IMR-90 (cell line): ENCODE data around the gene PEX7. TPM values are rescaled to one million over a fixed set of nuclear protein-coding genes. Genes with fewer than 3 reads are reported as not detected.

Experiments used
- ATAC-seq: fragments of 200-7000 bp; cut with Tn5 transposase; 2 replicates; pipeline ENCODE4 v1.9.1; 2020; ENCODE audit warnings: low read depth, mild to moderate bottlenecking, moderate library complexity
- BruUV-seq: library from RNA; stranded (reverse); fragments of 400-500 nt; replicated peaks from 2 replicates; lab custom pipeline; 2021; lab: Mats Ljungman, UMichigan
- CTCF ChIA-PET: fragments of 300-600 bp; formaldehyde crosslinking; extraction: SDS; loops from one replicate; lab custom pipeline; 2021; ENCODE audit warnings: antibody characterized with exemption; lab: Yijun Ruan, JAX
- POLR2A ChIA-PET: fragments of 300-600 bp; sonication (Branson Sonifier 250); formaldehyde crosslinking; loops from one replicate; lab custom pipeline; 2022; ENCODE audit warnings: antibody characterized with exemption; ENCODE audit not compliant: unreplicated experiment; lab: Charles Lee
- DNase-seq: peaks from one replicate; pipeline ENCODE4 v3.0.0; 2013
- H2AFZ ChIP-seq: replicated peaks from 2 replicates; pipeline ENCODE3; 2013; ENCODE audit warnings: low read length, mild to moderate bottlenecking; ENCODE audit not compliant: poor library complexity
- H2AK5ac ChIP-seq: 2 replicates; pipeline ENCODE4 v1.6.1; 2013; ENCODE audit warnings: low read depth, low read length, inconsistent platforms
- H2AK9ac ChIP-seq: replicated peaks from 2 replicates; pipeline ENCODE3; 2013; ENCODE audit warnings: mild to moderate bottlenecking, low read depth, low read length, moderate library complexity; ENCODE audit not compliant: poor library complexity
- H2BK120ac ChIP-seq: 2 replicates; pipeline ENCODE4 v1.6.1; 2013; ENCODE audit warnings: low read depth, low read length, inconsistent platforms
- H2BK15ac ChIP-seq: 3 replicates; pipeline ENCODE4 v1.6.1; 2013; ENCODE audit warnings: low read depth, low read length, inconsistent platforms
- H2BK20ac ChIP-seq: 2 replicates; pipeline ENCODE4 v1.6.1; 2013; ENCODE audit warnings: low read depth, mild to moderate bottlenecking, inconsistent platforms, low read length, moderate library complexity
- H2BK5ac ChIP-seq: 2 replicates; pipeline ENCODE4 v1.6.1; 2013; ENCODE audit warnings: mild to moderate bottlenecking, low read depth, low read length, inconsistent platforms; ENCODE audit not compliant: poor library complexity, severe bottlenecking
- H3K14ac ChIP-seq: replicated peaks from 2 replicates; pipeline ENCODE4 v1.6.1; 2013; ENCODE audit warnings: low read depth, low read length, inconsistent platforms
- H3K18ac ChIP-seq: 2 replicates; pipeline ENCODE4 v1.6.1; 2013; ENCODE audit warnings: low read depth, low read length, control low read depth
- H3K23ac ChIP-seq: 2 replicates; pipeline ENCODE4 v1.6.1; 2013; ENCODE audit warnings: low read depth, low read length, inconsistent platforms
- H3K27ac ChIP-seq: 2 replicates; pipeline ENCODE4 v1.5.1; 2013; ENCODE audit warnings: mild to moderate bottlenecking, control low read depth, low read length; ENCODE audit not compliant: insufficient read depth
- H3K27me3 ChIP-seq: 2 replicates; pipeline ENCODE4 v1.6.1; 2013; ENCODE audit warnings: low read length; ENCODE audit not compliant: control insufficient read depth, insufficient read depth
- H3K36me3 ChIP-seq: 2 replicates; pipeline ENCODE4 v1.6.1; 2013; ENCODE audit warnings: low read length, mixed read lengths; ENCODE audit not compliant: control insufficient read depth, insufficient read depth
- H3K4ac ChIP-seq: 2 replicates; pipeline ENCODE4 v1.6.1; 2013; ENCODE audit warnings: low read depth, low read length, inconsistent platforms
- H3K4me1 ChIP-seq: 2 replicates; pipeline ENCODE4 v1.6.1; 2013; ENCODE audit warnings: low read length, mixed read lengths; ENCODE audit not compliant: control insufficient read depth, insufficient read depth
- H3K4me2 ChIP-seq: 2 replicates; pipeline ENCODE4 v1.6.1; 2013; ENCODE audit warnings: low read depth, mild to moderate bottlenecking, control low read depth, low read length, moderate library complexity
- H3K4me3 ChIP-seq: 2 replicates; pipeline ENCODE4 v1.5.1; 2013; ENCODE audit warnings: low read depth, mild to moderate bottlenecking, control low read depth, low read length, moderate library complexity; ENCODE audit not compliant: insufficient read depth
- H3K56ac ChIP-seq: 2 replicates; pipeline ENCODE4 v1.6.1; 2013; ENCODE audit warnings: low read length, inconsistent platforms; ENCODE audit not compliant: insufficient read depth; ENCODE audit errors: extremely low read depth
- H3K79me1 ChIP-seq, 2 experiments: 2 replicates each; pipeline ENCODE4 v1.6.1; 2013; ENCODE audit warnings: low read length in 2 of 2, inconsistent platforms in 1 of 2, low read depth in 1 of 2
- H3K9ac ChIP-seq: 2 replicates; pipeline ENCODE4 v1.6.1; 2013; ENCODE audit warnings: low read depth, low read length, control low read depth
- H3K9me1 ChIP-seq: 2 replicates; pipeline ENCODE4 v1.6.1; 2013; ENCODE audit warnings: low read length, inconsistent platforms; ENCODE audit not compliant: insufficient read depth
- H3K9me3 ChIP-seq: 2 replicates; pipeline ENCODE4 v1.6.1; 2013; ENCODE audit warnings: low read length; ENCODE audit not compliant: control insufficient read depth, insufficient read depth
- H4K20me1 ChIP-seq: 2 replicates; pipeline ENCODE4 v1.6.1; 2013; ENCODE audit warnings: low read length, inconsistent platforms; ENCODE audit not compliant: insufficient read depth
- H4K5ac ChIP-seq: 2 replicates; pipeline ENCODE4 v1.6.1; 2013; ENCODE audit warnings: mild to moderate bottlenecking, low read depth, low read length, control low read depth
- H4K8ac ChIP-seq, 2 experiments: 2 replicates each; pipeline ENCODE4 v1.6.1; 2013; ENCODE audit warnings: low read depth in 2 of 2, low read length in 2 of 2, control low read depth in 1 of 2, inconsistent platforms in 1 of 2
- H4K91ac ChIP-seq: 2 replicates; pipeline ENCODE4 v1.6.1; 2013; ENCODE audit warnings: low read depth, low read length, inconsistent platforms; ENCODE audit not compliant: insufficient read depth
- BHLHE40 ChIP-seq: fragments of 150-350 bp; IDR thresholded peaks from 2 replicates; pipeline ENCODE4 v1.6.1; 2016; ENCODE audit warnings: mild to moderate bottlenecking, low read depth, low read length
- CEBPB ChIP-seq: IDR thresholded peaks from 2 replicates; pipeline ENCODE4 v1.6.1; 2012; ENCODE audit warnings: low read depth, low read length, improper control_type of control experiment
- CHD1 ChIP-seq: IDR thresholded peaks from 2 replicates; pipeline ENCODE4 v1.6.1; 2012; ENCODE audit warnings: low read depth, low read length, improper control_type of control experiment
- ELK1 ChIP-seq: fragments of 150-350 bp; IDR thresholded peaks from 2 replicates; pipeline ENCODE4 v1.6.1; 2016; ENCODE audit warnings: low read depth, mild to moderate bottlenecking, low read length, moderate library complexity, borderline replicate concordance
- FOS ChIP-seq: fragments of 150-350 bp; IDR thresholded peaks from 2 replicates; pipeline ENCODE4 v1.6.1; 2016; ENCODE audit warnings: low read depth, low read length
- MAFK ChIP-seq: IDR thresholded peaks from 2 replicates; pipeline ENCODE4 v1.6.1; 2012; ENCODE audit warnings: low read depth, low read length, improper control_type of control experiment
- MAZ ChIP-seq: IDR thresholded peaks from 2 replicates; pipeline ENCODE4 v1.6.1; 2012; ENCODE audit warnings: low read depth, mild to moderate bottlenecking, low read length, improper control_type of control experiment, moderate library complexity, borderline replicate concordance
- MXI1 ChIP-seq: IDR thresholded peaks from 2 replicates; pipeline ENCODE4 v1.6.1; 2012; ENCODE audit warnings: low read depth, mild to moderate bottlenecking, low read length, moderate library complexity, borderline replicate concordance
- NFE2L2 ChIP-seq: fragments of 150-350 bp; IDR thresholded peaks from 2 replicates; pipeline ENCODE4 v1.6.1; 2016; ENCODE audit warnings: low read depth, mild to moderate bottlenecking, low read length
- POLR2A ChIP-seq: IDR thresholded peaks from 2 replicates; pipeline ENCODE4 v1.6.1; 2012; ENCODE audit warnings: mild to moderate bottlenecking, low read depth, low read length
- RAD21 ChIP-seq: IDR thresholded peaks from 2 replicates; pipeline ENCODE4 v1.6.1; 2012; ENCODE audit warnings: low read length, improper control_type of control experiment
- RCOR1 ChIP-seq: IDR thresholded peaks from 2 replicates; pipeline ENCODE4 v1.6.1; 2012; ENCODE audit warnings: mild to moderate bottlenecking, low read length, improper control_type of control experiment; ENCODE audit not compliant: insufficient replicate concordance
- RFX5 ChIP-seq: IDR thresholded peaks from 2 replicates; pipeline ENCODE4 v1.8.0; 2012; ENCODE audit warnings: low read depth, mild to moderate bottlenecking, low read length, moderate library complexity
- SMC3 ChIP-seq: fragments of 150-350 bp; IDR thresholded peaks from 2 replicates; pipeline ENCODE4 v1.6.1; 2016; ENCODE audit warnings: low read depth, mild to moderate bottlenecking, antibody characterized with exemption, low read length, moderate library complexity
- WGBS, 2 experiments: methylation state at CpG; one replicate each; pipeline versions ENCODE4 v1.1.5 to v1.1.7; 2013; ENCODE audit warnings: missing lambda C conversion rate in 2 of 2; ENCODE audit not compliant: insufficient read length in 1 of 2; ENCODE audit errors: extremely low coverage in 2 of 2; 5-methylcytosine and 5-hydroxymethylcytosine counted together
- dilution Hi-C: fragments of 300-500 bp; cut with HindIII; formaldehyde crosslinking; loops from one replicate; pipeline ENCODE4 v1.14.3; 2018; ENCODE audit warnings: low sequenced_read_pairs; ENCODE audit not compliant: unreplicated experiment
- in situ Hi-C: fragments of 300-500 bp; cut with MboI; formaldehyde crosslinking; loops from 3 replicates; pipeline ENCODE4 v1.14.3; 2019; ENCODE audit warnings: low sequenced_read_pairs, inconsistent platforms, mixed read lengths
- intact Hi-C: fragments of 100-400 bp; cut with micrococcal nuclease; formaldehyde crosslinking; loops from 2 replicates; pipeline ENCODE4 v1.10.0; 2022
- polyA plus RNA-seq, 3 experiments: library from polyadenylated mRNA; depleted of rRNA; stranded (reverse); fragments of >200 nt; gene quantifications; 2 replicates each; pipeline ENCODE4 v1.2.3, GENCODE V29; 2012; ENCODE audit warnings: low replicate concordance in 1 of 3
- total RNA-seq: library from RNA; depleted of rRNA; stranded (reverse); fragments of >200 nt; gene quantifications from 2 replicates; pipeline ENCODE4 v1.2.3, GENCODE V29; 2012
- TF ChIP-seq, protein P1 (sequence below): fragments of 150-350 bp; IDR thresholded peaks from 2 replicates; pipeline ENCODE4 v1.6.1; 2017; ENCODE audit warnings: mild to moderate bottlenecking, antibody characterized with exemption, low read length, low read depth
- TF ChIP-seq, protein P2 (sequence below): conservative IDR thresholded peaks from 2 replicates; pipeline ENCODE4 v1.5.1; 2012; ENCODE audit warnings: mild to moderate bottlenecking, low read depth, low read length, improper control_type of control experiment

Gene PEX7
- total and polyA plus RNA-seq, 2 of the 4 experiments (the other 2 are of a cell fraction), result 5.4 to 7.0 TPM

GRCh38 chr6:136820561-136820960 is 1.8 kb upstream of the PEX7 start:
- Histone ChIP-seq H3K9ac (no peak overlapping the region), H2AK9ac (no peak overlapping the region), H3K4me1 (peaks cover 5% of the 10 kb centered on the region), H2AK5ac (no peak overlapping the region), H2BK15ac (no peak overlapping the region), H3K27ac (no peak overlapping the region), H3K18ac (no peak overlapping the region), H3K79me1 (peaks cover 6 to 7% of the 10 kb centered on the region in 2 experiments; a peak in 3 of 4 replicates), H2BK20ac (no peak overlapping the region), H3K9me1 (no peaks in the 10 kb centered on the region), H2BK120ac (no peak overlapping the region), H3K4ac (no peak overlapping the region), H4K5ac (no peak overlapping the region), H3K23ac (no peak overlapping the region), H3K14ac (no peak overlapping the region), H4K8ac (no peak overlapping the region), H3K4me3 (no peak overlapping the region), H3K4me2 (no peak overlapping the region), H4K91ac (no peak overlapping the region), H3K36me3 (no peaks in the 10 kb centered on the region), H4K20me1 (no peaks in the 10 kb centered on the region), H2AFZ (no peak overlapping the region), H2BK5ac (no peak overlapping the region), H3K27me3 (peaks cover 3% of the 10 kb centered on the region; the same call in 1 of the 2 replicates), H3K56ac (no peak overlapping the region), H3K9me3 (no peaks in the 10 kb centered on the region)
- ATAC-seq (no peak), DNase-seq (no peak)
- ChIA-PET POLR2A (no interaction called here), CTCF (no interaction called here)
- in situ Hi-C loops (no loop called here), intact Hi-C loops (no loop called here), dilution Hi-C loops (no loop called here)
- no TSS peak for BruUV-seq
- no CpG with 5 or more reads among the region's 2 CpGs for whole genome bisulfite sequencing, 2 experiments
- TF ChIP-seq BHLHE40 (no peak), FOS (no peak), RFX5 (no peak), RAD21 (no peak), SMC3 (no peak), MAZ (no peak), CHD1 (no peak), NFE2L2 (no peak), MXI1 (no peak), ELK1 (no peak), POLR2A (no peak), CEBPB (no peak), MAFK (no peak), RCOR1 (no peak)
- TF ChIP-seq, protein P1, sequence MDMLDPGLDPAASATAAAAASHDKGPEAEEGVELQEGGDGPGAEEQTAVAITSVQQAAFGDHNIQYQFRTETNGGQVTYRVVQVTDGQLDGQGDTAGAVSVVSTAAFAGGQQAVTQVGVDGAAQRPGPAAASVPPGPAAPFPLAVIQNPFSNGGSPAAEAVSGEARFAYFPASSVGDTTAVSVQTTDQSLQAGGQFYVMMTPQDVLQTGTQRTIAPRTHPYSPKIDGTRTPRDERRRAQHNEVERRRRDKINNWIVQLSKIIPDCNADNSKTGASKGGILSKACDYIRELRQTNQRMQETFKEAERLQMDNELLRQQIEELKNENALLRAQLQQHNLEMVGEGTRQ, result no peak
- TF ChIP-seq, protein P2, sequence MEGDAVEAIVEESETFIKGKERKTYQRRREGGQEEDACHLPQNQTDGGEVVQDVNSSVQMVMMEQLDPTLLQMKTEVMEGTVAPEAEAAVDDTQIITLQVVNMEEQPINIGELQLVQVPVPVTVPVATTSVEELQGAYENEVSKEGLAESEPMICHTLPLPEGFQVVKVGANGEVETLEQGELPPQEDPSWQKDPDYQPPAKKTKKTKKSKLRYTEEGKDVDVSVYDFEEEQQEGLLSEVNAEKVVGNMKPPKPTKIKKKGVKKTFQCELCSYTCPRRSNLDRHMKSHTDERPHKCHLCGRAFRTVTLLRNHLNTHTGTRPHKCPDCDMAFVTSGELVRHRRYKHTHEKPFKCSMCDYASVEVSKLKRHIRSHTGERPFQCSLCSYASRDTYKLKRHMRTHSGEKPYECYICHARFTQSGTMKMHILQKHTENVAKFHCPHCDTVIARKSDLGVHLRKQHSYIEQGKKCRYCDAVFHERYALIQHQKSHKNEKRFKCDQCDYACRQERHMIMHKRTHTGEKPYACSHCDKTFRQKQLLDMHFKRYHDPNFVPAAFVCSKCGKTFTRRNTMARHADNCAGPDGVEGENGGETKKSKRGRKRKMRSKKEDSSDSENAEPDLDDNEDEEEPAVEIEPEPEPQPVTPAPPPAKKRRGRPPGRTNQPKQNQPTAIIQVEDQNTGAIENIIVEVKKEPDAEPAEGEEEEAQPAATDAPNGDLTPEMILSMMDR, result no peak
